ENCODE data around the gene GOLGA8K.
"Not testable (repeated sequence)": the region's sequence is repeated elsewhere in the genome, so short reads cannot be mapped to it uniquely, and the experiment has no call there.

Gene GOLGA8K

GRCh38 chr15:32385823-32386495, 17.1 kb downstream of the GOLGA8K start:
- H3K9me3 ChIP-seq (ENCODE audit: control insufficient read depth, low read length); H3K27me3 ChIP-seq (ENCODE audit: control insufficient read depth, insufficient read depth, low read length, poor library complexity, severe bottlenecking); H3K36me3 ChIP-seq (ENCODE audit: control insufficient read depth, insufficient read depth, low read length); H3K27ac ChIP-seq (ENCODE audit: insufficient read depth, low read depth, low read length, poor library complexity, severe bottlenecking); H3K4me3 ChIP-seq (ENCODE audit: insufficient read depth, low read depth, low read length); H3K4me1 ChIP-seq (ENCODE audit: control insufficient read depth, insufficient read depth, low read length): not testable (repeated sequence)
- WGBS, 2 experiments: 100% methylated on average over 2 of the region's 13 CpGs; no CpG with 5 or more reads in 1 of the 2 experiments

GRCh38 chr15:32374185-32374584, 28.9 kb downstream of the GOLGA8K start:
- not testable (repeated sequence) for H3K27ac ChIP-seq (ENCODE audit: insufficient read depth, low read depth, low read length, poor library complexity, severe bottlenecking); H3K9me3 ChIP-seq (ENCODE audit: control insufficient read depth, low read length); H3K4me3 ChIP-seq (ENCODE audit: insufficient read depth, low read depth, low read length); H3K27me3 ChIP-seq (ENCODE audit: control insufficient read depth, insufficient read depth, low read length, poor library complexity, severe bottlenecking); H3K36me3 ChIP-seq (ENCODE audit: control insufficient read depth, insufficient read depth, low read length); H3K4me1 ChIP-seq (ENCODE audit: control insufficient read depth, insufficient read depth, low read length)
- no CpG with 5 or more reads among the region's 2 CpGs for WGBS, 2 experiments

GRCh38 chr15:32373707-32374106, 29.4 kb downstream of the GOLGA8K start:
- no CpG with 5 or more reads among the region's 6 CpGs for WGBS, 2 experiments
- not testable (repeated sequence) for H3K27me3 ChIP-seq (ENCODE audit: control insufficient read depth, insufficient read depth, low read length, poor library complexity, severe bottlenecking); H3K36me3 ChIP-seq (ENCODE audit: control insufficient read depth, insufficient read depth, low read length); H3K4me1 ChIP-seq (ENCODE audit: control insufficient read depth, insufficient read depth, low read length); H3K27ac ChIP-seq (ENCODE audit: insufficient read depth, low read depth, low read length, poor library complexity, severe bottlenecking); H3K9me3 ChIP-seq (ENCODE audit: control insufficient read depth, low read length); H3K4me3 ChIP-seq (ENCODE audit: insufficient read depth, low read depth, low read length)

GRCh38 chr15:32372075-32372474, 31.0 kb downstream of the GOLGA8K start:
- not testable (repeated sequence) for H3K27ac ChIP-seq (ENCODE audit: insufficient read depth, low read depth, low read length, poor library complexity, severe bottlenecking); H3K27me3 ChIP-seq (ENCODE audit: control insufficient read depth, insufficient read depth, low read length, poor library complexity, severe bottlenecking); H3K36me3 ChIP-seq (ENCODE audit: control insufficient read depth, insufficient read depth, low read length); H3K4me3 ChIP-seq (ENCODE audit: insufficient read depth, low read depth, low read length); H3K4me1 ChIP-seq (ENCODE audit: control insufficient read depth, insufficient read depth, low read length); H3K9me3 ChIP-seq (ENCODE audit: control insufficient read depth, low read length)
- WGBS, 2 experiments: 88 to 92% methylated on average over 2 of the region's 5 CpGs

GRCh38 chr15:32370526-32370925, 32.6 kb downstream of the GOLGA8K start:
- H3K27me3 ChIP-seq (ENCODE audit: control insufficient read depth, insufficient read depth, low read length, poor library complexity, severe bottlenecking); H3K4me1 ChIP-seq (ENCODE audit: control insufficient read depth, insufficient read depth, low read length); H3K9me3 ChIP-seq (ENCODE audit: control insufficient read depth, low read length); H3K4me3 ChIP-seq (ENCODE audit: insufficient read depth, low read depth, low read length); H3K27ac ChIP-seq (ENCODE audit: insufficient read depth, low read depth, low read length, poor library complexity, severe bottlenecking); H3K36me3 ChIP-seq (ENCODE audit: control insufficient read depth, insufficient read depth, low read length): not testable (repeated sequence)
- no CpG with 5 or more reads among the region's 9 CpGs for WGBS, 2 experiments

GRCh38 chr15:32370064-32370463, 33.0 kb downstream of the GOLGA8K start:
- no CpG with 5 or more reads among the region's 2 CpGs for whole genome bisulfite sequencing, 2 experiments
- H3K36me3 ChIP-seq (ENCODE audit: control insufficient read depth, insufficient read depth, low read length); H3K27ac ChIP-seq (ENCODE audit: insufficient read depth, low read depth, low read length, poor library complexity, severe bottlenecking): not testable (repeated sequence)

GRCh38 chr15:32366492-32366891, 36.6 kb downstream of the GOLGA8K start:
- H3K4me1 ChIP-seq (ENCODE audit: control insufficient read depth, insufficient read depth, low read length); H3K4me3 ChIP-seq (ENCODE audit: insufficient read depth, low read depth, low read length); H3K9me3 ChIP-seq (ENCODE audit: control insufficient read depth, low read length); H3K36me3 ChIP-seq (ENCODE audit: control insufficient read depth, insufficient read depth, low read length); H3K27me3 ChIP-seq (ENCODE audit: control insufficient read depth, insufficient read depth, low read length, poor library complexity, severe bottlenecking); H3K27ac ChIP-seq (ENCODE audit: insufficient read depth, low read depth, low read length, poor library complexity, severe bottlenecking): not testable (repeated sequence)
- no CpG with 5 or more reads among the region's 7 CpGs for WGBS, 2 experiments

More at GRCh38 chr15:32370064-32370463, 33.0 kb downstream of the GOLGA8K start:
- not testable (repeated sequence) for H3K4me1 ChIP-seq (ENCODE audit: control insufficient read depth, insufficient read depth, low read length); H3K27me3 ChIP-seq (ENCODE audit: control insufficient read depth, insufficient read depth, low read length, poor library complexity, severe bottlenecking); H3K4me3 ChIP-seq (ENCODE audit: insufficient read depth, low read depth, low read length); H3K9me3 ChIP-seq (ENCODE audit: control insufficient read depth, low read length)

- not testable (repeated sequence) for H3K27me3 ChIP-seq (ENCODE audit: control insufficient read depth, insufficient read depth, low read length, poor library complexity, severe bottlenecking); H3K9me3 ChIP-seq (ENCODE audit: control insufficient read depth, low read length); H3K4me3 ChIP-seq (ENCODE audit: insufficient read depth, low read depth, low read length); H3K36me3 ChIP-seq (ENCODE audit: control insufficient read depth, insufficient read depth, low read length); H3K27ac ChIP-seq (ENCODE audit: insufficient read depth, low read depth, low read length, poor library complexity, severe bottlenecking); H3K4me1 ChIP-seq (ENCODE audit: control insufficient read depth, insufficient read depth, low read length)
- WGBS, 2 experiments: no CpG with 5 or more reads among the region's 10 CpGs
Observed at GRCh38 chr15:32365955-32366354, 37.1 kb downstream of the GOLGA8K start.

GRCh38 chr15:32364944-32365343, 38.1 kb downstream of the GOLGA8K start:
- WGBS, 2 experiments: no CpG with 5 or more reads among the region's 16 CpGs
- not testable (repeated sequence) for H3K36me3 ChIP-seq (ENCODE audit: control insufficient read depth, insufficient read depth, low read length); H3K27me3 ChIP-seq (ENCODE audit: control insufficient read depth, insufficient read depth, low read length, poor library complexity, severe bottlenecking); H3K27ac ChIP-seq (ENCODE audit: insufficient read depth, low read depth, low read length, poor library complexity, severe bottlenecking); H3K4me1 ChIP-seq (ENCODE audit: control insufficient read depth, insufficient read depth, low read length); H3K4me3 ChIP-seq (ENCODE audit: insufficient read depth, low read depth, low read length); H3K9me3 ChIP-seq (ENCODE audit: control insufficient read depth, low read length)

- H3K4me3 ChIP-seq (ENCODE audit: insufficient read depth, low read depth, low read length); H3K27me3 ChIP-seq (ENCODE audit: control insufficient read depth, insufficient read depth, low read length, poor library complexity, severe bottlenecking); H3K27ac ChIP-seq (ENCODE audit: insufficient read depth, low read depth, low read length, poor library complexity, severe bottlenecking); H3K36me3 ChIP-seq (ENCODE audit: control insufficient read depth, insufficient read depth, low read length); H3K9me3 ChIP-seq (ENCODE audit: control insufficient read depth, low read length); H3K4me1 ChIP-seq (ENCODE audit: control insufficient read depth, insufficient read depth, low read length): not testable (repeated sequence)
- WGBS, 2 experiments: 86 to 88% methylated on average over 1 of the region's 8 CpGs
Observed at GRCh38 chr15:32363449-32363848, 39.6 kb downstream of the GOLGA8K start.

- H3K9me3 ChIP-seq (ENCODE audit: control insufficient read depth, low read length); H3K4me3 ChIP-seq (ENCODE audit: insufficient read depth, low read depth, low read length); H3K27ac ChIP-seq (ENCODE audit: insufficient read depth, low read depth, low read length, poor library complexity, severe bottlenecking); H3K36me3 ChIP-seq (ENCODE audit: control insufficient read depth, insufficient read depth, low read length); H3K27me3 ChIP-seq (ENCODE audit: control insufficient read depth, insufficient read depth, low read length, poor library complexity, severe bottlenecking); H3K4me1 ChIP-seq (ENCODE audit: control insufficient read depth, insufficient read depth, low read length): not testable (repeated sequence)
- 100% methylated on average over 3 of the region's 4 CpGs; no CpG with 5 or more reads in 1 of the 2 experiments for WGBS, 2 experiments
Observed at GRCh38 chr15:32361662-32362061, 41.4 kb downstream of the GOLGA8K start.
